MM.1S (cell line): ENCODE results near the gene CYB5D1.

Source experiments
- CTCF ChIP-seq: fragments of 300-600 bp; sonication (generic); IDR thresholded peaks from 2 replicates; pipeline ENCODE4 v1.5.1; 2016; ENCODE audit warnings: antibody characterized with exemption, low read length, mixed read lengths
- EZH2 ChIP-seq: fragments of 300-600 bp; sonication (generic); optimal IDR thresholded peaks from 2 replicates; pipeline ENCODE3; 2017; ENCODE audit warnings: low read depth, mild to moderate bottlenecking, antibody characterized with exemption, low read length, mixed read lengths
- EZH2phosphoT487 ChIP-seq: fragments of 300-600 bp; sonication (generic); IDR thresholded peaks from 2 replicates; pipeline ENCODE4 v1.6.1; 2018; ENCODE audit warnings: antibody characterized with exemption, low read length

GRCh38 chr17:7887482-7888183 is 29.8 kb downstream of the CYB5D1 start:
- TF ChIP-seq CTCF (no peak), EZH2 (no peak), EZH2phosphoT487 (no peak)
